NT2/D1 (cell line): Measurements from ENCODE around the gene ZFYVE19.

Experiments
- SUZ12 ChIP-seq: IDR thresholded peaks from 2 replicates; pipeline ENCODE4 v1.6.1; 2011; ENCODE audit not compliant: insufficient read length, insufficient read depth; ENCODE audit errors: extremely low read depth
- YY1 ChIP-seq: IDR thresholded peaks from 2 replicates; pipeline ENCODE4 v1.6.1; 2011; ENCODE audit not compliant: insufficient read length, insufficient read depth
- ZNF274 ChIP-seq: IDR thresholded peaks from 2 replicates; pipeline ENCODE4 v1.6.1; 2011; ENCODE audit warnings: mild to moderate bottlenecking, low read depth, low read length

DNA sequence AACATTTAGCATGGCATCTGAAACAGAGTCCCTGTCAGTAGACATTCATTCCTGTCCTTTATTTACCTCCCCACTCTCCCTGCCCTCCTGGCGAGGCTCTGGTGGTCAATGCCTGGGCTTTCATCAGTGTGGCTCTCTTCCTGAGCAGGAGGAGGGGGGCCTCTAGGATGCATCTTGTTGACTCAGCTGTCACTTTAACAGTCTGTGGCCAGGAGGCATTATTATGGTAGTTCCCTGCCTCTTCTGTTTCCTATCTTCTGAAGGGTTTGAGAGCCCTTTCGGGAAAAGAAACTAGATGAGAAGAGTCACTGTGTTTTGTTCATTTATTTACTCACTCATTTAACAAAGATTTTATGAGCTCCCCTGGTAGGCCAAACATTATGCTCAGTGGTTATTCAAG is 24.0 kb downstream of the ZFYVE19 start:
- no peak for TF ChIP-seq SUZ12
- no peak for TF ChIP-seq ZNF274
- no peak for TF ChIP-seq YY1
